Measurements from ENCODE around the gene GPATCH2.
"Not testable (repeated sequence)": the region's sequence is repeated elsewhere in the genome, so short reads cannot be mapped to it uniquely, and the experiment has no call there.

The GPATCH2 gene

GRCh38 chr1:217630711-217631591, at the start of gene GPATCH2, which contains the start of gene SPATA17:
Gene GPATCH2, minus strand, starts transcription at chr1:217631090. Its CDS starts 119 bp downstream, at chr1:217630971.
Gene SPATA17, plus strand, starts transcription at chr1:217631344. Its CDS starts 35 bp downstream, at chr1:217631379.
- peak; percentile 90 for DNase-seq (ENCODE audit: low read depth)

DNA sequence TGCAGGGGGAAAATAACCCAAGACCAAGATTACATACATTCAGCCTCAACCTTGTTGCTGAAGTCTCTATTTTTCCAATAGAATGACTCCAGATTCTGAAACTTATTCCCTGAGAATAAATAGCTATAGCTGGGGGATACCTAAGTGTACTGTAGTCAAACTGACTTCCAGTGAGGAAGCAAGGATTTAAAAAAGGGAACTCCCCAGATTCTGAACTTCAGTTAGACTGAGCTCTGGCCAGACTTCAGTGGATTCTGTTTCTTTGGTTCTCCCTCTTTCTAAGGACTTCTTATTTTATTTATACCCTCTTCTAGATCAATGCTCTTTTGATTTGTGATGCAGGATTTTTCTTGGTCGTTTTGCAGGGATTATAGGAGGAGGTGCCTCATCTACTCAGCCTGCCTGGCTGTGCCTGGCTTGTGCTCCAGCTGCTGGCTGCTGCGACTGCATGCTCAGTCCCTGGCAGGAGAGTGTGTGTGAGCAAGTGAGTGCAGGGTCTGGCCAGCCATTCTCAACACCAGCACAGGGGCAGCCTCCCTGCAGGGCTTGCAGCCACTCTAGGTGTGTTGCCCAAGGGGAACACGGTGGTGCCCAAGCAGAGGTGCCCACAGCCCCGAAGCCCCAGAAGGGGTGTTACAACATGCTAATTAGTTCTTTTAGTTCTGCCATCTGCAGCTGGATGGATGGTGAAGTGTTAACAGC, 43.3 kb upstream of the GPATCH2 start:
- DNase-seq (ENCODE audit: low read depth) = no peak

- no peak for DNase-seq (ENCODE audit: low read depth)
These were observed 42.5 kb upstream of the GPATCH2 start for GRCh38 chr1:217673387-217673786.

DNA sequence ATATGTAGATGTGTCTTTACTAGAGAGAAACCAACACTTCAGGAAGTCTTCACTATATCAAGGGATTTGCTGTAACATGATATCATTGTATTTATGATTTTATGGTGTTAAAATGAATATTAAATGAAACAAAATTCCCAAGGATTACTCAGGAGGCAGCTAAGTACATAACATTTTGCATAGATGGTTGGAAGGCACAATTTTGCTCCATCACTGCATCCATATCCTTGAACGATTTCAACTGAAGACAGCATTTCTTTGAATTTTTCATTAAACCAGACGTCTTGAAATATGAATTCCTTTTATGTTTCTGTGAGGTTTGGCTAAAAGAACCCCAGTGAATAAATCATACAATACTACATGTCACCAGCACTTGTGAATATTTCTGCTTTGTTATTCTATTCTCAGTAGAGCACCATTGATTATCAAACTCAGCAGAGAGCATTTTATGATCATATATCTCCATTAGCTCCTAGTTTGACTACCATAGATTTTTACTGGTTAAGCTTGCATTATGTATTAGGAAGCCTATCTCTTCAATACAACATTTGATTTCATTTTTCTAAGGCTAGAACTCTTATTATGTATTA, 37.6 kb upstream of the GPATCH2 start:
- DNase-seq (ENCODE audit: low read depth) = no peak

- DNase-seq (ENCODE audit: low read depth) = no peak
These were observed 30.5 kb upstream of the GPATCH2 start for GRCh38 chr1:217661407-217661806.

GRCh38 chr1:217660353-217661062, 29.6 kb upstream of the GPATCH2 start:
- peak; percentile 88 for DNase-seq (ENCODE audit: low read depth)

DNA sequence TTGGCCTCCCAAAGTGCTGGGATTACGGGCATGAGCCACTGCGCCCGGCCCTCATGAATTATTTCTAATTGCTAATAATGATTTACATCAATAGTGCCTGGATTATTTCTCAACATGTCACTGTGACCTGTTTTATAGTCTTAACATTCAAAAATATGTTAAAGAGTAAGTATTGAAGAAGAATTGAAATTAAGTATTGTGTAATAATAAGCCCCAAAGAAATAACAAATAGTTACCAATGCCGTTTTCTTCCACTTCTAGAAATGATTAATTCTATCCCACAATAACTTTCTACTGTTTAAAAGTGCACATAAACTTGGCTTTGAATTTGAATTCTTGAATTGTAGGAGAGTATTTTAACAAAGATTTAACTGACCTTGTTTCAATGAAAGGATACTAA, 19.8 kb upstream of the GPATCH2 start:
- no peak for DNase-seq (ENCODE audit: low read depth)

DNA sequence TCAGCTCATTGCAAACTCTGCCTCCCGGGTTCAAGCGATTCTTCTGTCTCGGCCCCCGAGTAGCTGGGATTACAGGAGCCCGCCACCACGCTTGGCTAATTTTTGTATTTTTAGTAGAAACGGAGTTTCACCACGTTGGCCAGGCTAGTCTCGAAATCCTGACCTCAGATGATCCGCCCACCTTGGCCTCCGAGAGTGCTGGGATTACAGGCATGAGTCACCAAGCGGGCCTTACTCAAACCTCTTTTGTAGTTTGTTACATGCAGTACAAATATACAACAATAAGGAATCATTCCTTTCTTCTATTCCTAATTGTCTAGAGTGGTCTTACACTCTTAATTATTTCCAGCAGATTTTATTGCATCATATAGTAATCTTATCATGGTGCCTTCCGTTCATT, 16.9 kb upstream of the GPATCH2 start:
- peak; percentile 44 for DNase-seq (ENCODE audit: low read depth)

DNA sequence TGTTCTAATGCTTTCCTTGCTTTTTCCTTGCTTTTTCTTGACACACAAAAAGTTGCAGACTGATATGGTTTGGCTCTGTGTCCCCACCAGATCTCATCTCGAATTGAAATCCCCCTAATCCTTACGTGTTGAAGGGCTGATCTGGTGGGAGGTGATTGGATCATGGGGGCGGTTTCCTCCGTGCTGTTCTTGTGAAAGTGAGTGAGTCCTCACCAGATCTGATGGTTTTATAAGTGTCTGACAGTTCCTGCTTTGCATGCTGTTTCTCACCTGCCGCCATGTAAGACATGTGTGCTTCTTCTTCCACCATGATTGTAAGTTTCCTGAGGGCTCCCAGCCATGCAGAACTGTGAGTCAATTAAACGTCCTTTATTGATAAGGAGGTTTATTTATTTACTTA, 11.6 kb upstream of the GPATCH2 start:
- DNase-seq (ENCODE audit: low read depth) = no peak

GRCh38 chr1:217627431-217627830, 3.5 kb downstream of the GPATCH2 start:
- no peak for DNase-seq (ENCODE audit: low read depth)

- no peak for DNase-seq (ENCODE audit: low read depth)
These were observed 4.6 kb downstream of the GPATCH2 start for GRCh38 chr1:217626321-217626720.

DNA sequence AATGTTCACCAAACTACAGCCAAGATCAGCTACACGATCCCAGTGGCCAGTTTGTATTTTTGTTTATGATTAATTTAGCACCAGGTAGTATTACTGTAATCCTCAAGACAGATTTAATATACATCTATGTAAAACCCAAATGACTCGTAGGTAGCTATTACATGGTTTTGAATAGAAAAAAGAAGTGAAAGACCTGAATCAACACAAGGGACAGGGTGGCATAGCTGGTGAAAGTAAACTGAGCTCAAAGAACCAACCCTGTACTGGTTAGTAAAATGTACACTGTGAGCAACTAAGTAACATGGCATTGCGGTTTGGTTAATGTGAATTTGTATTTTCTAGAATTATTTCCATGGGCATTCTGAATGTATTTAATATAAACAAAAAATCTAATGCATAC, 8.8 kb downstream of the GPATCH2 start:
- no peak for DNase-seq (ENCODE audit: low read depth)

GRCh38 chr1:217620814-217621213, 10.1 kb downstream of the GPATCH2 start:
- no peak for DNase-seq (ENCODE audit: low read depth)

GRCh38 chr1:217617126-217617525, 13.8 kb downstream of the GPATCH2 start:
- no peak for DNase-seq (ENCODE audit: low read depth)

DNA sequence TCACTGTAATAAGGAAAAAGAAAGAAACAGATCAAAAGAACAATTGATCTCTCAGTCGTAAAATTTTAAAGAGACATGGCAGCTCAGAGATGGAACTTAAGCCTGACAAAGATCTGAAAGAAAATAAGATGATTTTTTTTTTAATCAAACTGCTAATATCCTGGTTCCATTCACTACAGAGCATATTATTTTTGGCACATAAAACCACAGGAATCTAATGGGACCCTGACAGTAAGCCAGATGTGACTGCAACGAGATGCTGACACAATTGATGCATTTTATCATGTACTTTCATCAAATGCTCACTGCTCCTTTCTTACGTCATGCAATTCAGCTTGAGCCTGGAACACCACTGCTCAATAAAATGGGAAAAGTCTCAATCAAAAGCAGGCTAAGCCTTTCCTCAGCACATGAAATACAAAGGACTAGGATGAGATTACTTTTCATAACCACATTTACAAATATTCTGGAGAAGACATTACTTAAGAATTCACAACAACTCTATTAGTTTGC, 16.6 kb downstream of the GPATCH2 start:
- no peak for DNase-seq (ENCODE audit: low read depth)

- DNase-seq (ENCODE audit: low read depth) = no peak
These were observed 25.5 kb downstream of the GPATCH2 start for GRCh38 chr1:217605390-217605789.

DNA sequence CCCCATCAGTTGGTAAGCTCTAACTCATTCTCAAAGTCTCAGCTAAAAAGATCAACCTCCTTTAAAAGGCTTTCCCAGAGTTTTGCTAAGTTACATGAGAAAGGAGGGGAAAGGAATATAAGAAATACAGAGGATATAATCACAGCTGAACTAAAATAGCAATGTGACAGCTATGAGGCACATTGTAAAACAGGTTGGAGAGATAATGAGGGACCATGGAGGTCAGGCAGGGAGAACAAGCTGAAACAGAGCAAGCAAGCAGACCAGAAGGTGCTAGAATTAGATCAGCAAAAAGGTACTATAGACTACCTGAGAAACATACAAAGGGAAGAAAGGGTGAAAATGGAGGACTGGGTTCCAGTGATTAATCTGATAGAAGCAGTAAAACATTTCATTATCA, 28.5 kb downstream of the GPATCH2 start:
- DNase-seq (ENCODE audit: low read depth) = no peak

DNA sequence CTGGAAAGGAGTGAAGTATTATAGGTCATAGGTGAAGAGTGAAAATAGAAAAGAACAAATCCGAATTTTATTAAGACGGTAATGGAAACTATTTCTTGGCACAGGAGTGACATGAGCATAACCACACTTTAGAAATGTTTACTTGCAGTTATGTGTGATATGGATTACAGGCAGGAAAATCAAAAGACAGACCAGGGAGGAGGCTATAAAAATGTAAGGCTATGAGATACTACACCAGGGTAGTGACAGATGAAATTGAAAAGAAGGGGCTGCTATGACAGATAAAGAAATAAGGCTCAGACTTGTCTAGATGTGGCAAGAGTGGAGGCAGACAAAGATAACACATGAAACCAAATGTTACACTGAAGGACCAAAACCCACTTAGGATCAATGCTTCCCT, 31.7 kb downstream of the GPATCH2 start:
- no peak for DNase-seq (ENCODE audit: low read depth)

DNA sequence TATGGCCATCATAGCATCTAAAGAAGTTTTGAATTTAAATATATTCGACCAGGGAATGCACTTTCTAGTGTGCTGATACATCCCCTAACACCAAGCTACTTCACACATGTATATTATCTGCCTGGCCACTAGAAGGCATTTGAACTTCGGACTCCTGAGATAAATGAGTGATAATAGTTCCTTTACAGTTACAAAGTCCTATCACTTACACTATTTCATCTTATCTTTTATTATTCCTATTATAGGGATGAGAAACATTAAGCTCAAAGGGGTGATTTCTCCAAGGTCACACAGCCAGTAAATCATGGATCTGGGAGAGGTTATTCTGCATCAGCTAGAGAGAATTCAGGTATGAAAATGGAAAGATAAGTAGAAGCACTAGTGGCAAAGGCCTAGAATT, 40.3 kb downstream of the GPATCH2 start:
- DNase-seq (ENCODE audit: low read depth) = no peak

DNA sequence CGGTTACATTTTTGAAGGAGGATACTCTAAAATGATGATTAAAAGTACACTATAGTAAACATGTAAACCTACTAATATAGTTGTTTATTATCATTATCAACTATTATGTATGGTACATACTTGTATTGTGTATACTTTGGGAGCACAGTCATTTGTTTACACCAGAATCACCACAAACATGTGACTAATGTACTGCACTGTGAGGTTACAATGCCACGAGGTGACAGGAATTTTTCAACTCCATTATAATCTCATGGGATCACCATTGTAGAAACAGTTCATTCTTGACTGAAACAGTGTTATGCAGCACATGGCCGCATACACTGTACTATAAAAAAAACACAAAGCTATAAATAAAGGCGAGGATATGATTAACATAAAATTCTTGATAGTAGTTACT, 44.3 kb downstream of the GPATCH2 start:
- DNase-seq (ENCODE audit: low read depth) = peak; percentile 56

DNA sequence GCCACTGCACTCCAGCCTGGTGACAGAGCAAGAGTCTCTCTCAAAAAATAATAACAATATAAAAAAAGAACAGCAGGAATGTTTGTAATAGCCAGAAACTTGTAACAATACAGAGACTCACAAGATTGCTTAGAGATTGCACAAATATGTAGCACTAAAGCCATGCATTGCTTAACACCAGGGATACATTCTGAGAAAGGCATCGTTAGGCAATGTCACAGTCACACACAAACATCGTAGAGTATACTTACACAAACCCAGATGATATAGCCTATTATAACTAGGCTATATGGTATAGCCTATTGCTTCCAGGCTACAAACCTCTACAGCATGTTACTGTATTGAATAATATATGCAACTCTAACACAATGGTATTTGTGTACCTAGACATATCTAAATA, 45.3 kb downstream of the GPATCH2 start:
- peak; percentile 61 for DNase-seq (ENCODE audit: low read depth)

DNA sequence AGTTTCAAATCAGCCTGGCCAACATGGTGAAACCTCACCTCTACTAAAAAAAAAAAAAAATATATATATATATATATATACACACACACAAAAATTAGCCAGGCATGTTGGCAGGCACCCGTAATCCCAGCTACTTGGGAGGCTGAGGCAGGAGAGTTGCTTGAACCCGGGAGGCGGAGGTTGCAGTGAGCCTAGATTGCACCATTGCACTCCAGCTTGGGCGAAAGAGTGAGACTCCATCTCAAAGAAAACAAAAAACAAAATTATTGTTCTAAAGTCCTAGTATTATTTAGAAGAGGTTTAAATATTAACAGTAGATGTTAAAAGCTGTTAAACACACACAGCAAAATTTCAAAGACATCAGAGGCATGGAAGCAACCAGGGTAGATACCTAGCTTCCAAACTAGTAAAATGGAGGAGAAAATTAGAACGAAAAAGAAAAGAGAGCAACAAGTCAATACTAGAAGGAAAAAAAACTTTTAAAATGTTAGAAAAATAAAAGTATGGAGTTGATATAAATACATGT, 46.5 kb downstream of the GPATCH2 start:
- DNase-seq (ENCODE audit: low read depth) = not testable (repeated sequence)

All from amniotic epithelial cell (primary cell).